ENCODE measurements around the gene DARS2.

DNA sequence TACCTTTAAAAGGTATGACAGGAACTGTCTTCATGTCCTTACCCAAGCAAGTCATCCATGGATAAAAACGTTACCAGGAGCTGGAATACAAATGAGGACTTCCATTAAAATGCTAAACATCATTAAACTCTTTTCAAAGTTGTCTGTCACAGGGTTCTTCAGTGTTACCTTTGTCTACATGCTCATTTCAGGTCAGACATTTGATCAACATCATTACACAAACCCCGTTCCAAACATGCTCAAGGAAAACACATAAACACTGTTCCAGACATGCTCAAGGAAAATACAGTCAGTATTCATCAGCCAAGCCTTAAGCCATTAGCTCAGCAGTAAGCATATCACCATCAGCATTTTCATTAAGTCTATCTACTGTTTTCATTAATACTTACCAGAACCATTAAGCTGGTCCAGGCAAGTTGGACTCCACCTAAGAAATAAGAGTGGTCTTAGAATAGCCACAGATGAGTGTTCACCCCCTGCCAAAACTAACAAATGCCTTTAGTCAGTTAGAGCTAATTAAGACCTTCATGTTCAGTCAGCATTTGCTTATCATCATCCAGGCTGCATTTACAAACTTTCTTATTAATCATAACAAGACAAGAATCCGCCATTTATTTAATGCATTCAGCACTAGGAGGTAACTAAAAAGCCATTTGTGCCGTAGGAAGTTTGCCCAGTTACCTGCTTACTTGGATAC, 41.1 kb downstream of the DARS2 start:
- TF ChIP-seq POLR2A (IDR thresholded peaks at IDR 0.05) = no peak
- TF ChIP-seq, protein P1, sequence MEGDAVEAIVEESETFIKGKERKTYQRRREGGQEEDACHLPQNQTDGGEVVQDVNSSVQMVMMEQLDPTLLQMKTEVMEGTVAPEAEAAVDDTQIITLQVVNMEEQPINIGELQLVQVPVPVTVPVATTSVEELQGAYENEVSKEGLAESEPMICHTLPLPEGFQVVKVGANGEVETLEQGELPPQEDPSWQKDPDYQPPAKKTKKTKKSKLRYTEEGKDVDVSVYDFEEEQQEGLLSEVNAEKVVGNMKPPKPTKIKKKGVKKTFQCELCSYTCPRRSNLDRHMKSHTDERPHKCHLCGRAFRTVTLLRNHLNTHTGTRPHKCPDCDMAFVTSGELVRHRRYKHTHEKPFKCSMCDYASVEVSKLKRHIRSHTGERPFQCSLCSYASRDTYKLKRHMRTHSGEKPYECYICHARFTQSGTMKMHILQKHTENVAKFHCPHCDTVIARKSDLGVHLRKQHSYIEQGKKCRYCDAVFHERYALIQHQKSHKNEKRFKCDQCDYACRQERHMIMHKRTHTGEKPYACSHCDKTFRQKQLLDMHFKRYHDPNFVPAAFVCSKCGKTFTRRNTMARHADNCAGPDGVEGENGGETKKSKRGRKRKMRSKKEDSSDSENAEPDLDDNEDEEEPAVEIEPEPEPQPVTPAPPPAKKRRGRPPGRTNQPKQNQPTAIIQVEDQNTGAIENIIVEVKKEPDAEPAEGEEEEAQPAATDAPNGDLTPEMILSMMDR (IDR thresholded peaks at IDR 0.05) = no peak
